BLaER1 (cell line): ENCODE results near the gene DHX36.

Source experiments
- H3K27ac ChIP-seq: shearing (Covaris generic); formaldehyde crosslinking; 2 replicates; pipeline ENCODE4 v1.8.1; 2022
- H3K27me3 ChIP-seq: shearing (Covaris generic); formaldehyde crosslinking; 2 replicates; pipeline ENCODE4 v1.8.1; 2022
- H3K36me3 ChIP-seq: shearing (Covaris generic); formaldehyde crosslinking; 2 replicates; pipeline ENCODE4 v1.8.1; 2022
- H3K4me1 ChIP-seq: shearing (Covaris generic); formaldehyde crosslinking; 2 replicates; pipeline ENCODE4 v1.8.1; 2022
- H3K4me2 ChIP-seq: shearing (Covaris generic); formaldehyde crosslinking; 2 replicates; pipeline ENCODE4 v1.8.1; 2022
- H3K4me3 ChIP-seq: shearing (Covaris generic); formaldehyde crosslinking; 2 replicates; pipeline ENCODE4 v1.8.1; 2022
- H3K9ac ChIP-seq: shearing (Covaris generic); formaldehyde crosslinking; 2 replicates; pipeline ENCODE4 v1.8.1; 2022
- H3K9me3 ChIP-seq: shearing (Covaris generic); formaldehyde crosslinking; 2 replicates; pipeline ENCODE4 v1.8.1; 2022
- H4K20me1 ChIP-seq: shearing (Covaris generic); formaldehyde crosslinking; 2 replicates; pipeline ENCODE4 v1.8.1; 2022
- Cebpa-rat ChIP-seq: shearing (Covaris generic); IDR thresholded peaks from 2 replicates; pipeline ENCODE4 v1.8.1; 2022

Gene DHX36

DNA sequence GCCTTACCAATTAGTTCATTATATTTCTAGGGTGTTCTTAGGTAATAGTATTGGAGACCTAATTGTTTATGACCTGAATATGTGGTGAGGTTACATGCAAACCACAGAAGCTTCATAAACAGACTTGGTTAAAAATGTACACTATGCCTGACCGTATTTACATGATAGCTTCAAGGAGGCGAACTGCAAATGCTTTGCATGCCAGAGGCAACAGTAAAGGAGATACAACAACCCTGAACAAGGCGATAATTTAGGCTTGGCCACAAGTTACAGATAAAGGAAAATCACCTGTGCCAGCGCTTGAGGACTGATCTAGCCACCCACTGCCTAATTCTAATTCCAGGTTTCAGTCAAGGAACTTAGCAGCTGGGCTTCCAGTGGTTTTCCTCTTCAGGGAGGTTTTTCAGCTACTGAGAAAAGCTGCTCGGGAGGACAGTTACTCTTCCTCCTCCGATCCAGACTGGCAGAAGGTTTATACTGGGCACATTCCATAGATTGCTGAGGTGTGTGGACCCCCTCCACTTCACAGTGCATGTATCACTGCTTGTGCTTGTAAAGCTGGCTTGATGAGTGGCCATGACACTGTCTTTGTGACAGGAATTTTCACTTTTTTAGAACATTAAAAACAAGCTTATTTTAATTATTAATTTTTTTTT, 95.6 kb downstream of the DHX36 start:
- H3K27me3 ChIP-seq = no peaks in the 10 kb centered on the region
- H3K27ac ChIP-seq = no peak overlapping the region
- no peaks in the 10 kb centered on the region for H4K20me1 ChIP-seq
- H3K4me1 ChIP-seq = peaks cover 15% of the 10 kb centered on the region
- H3K4me3 ChIP-seq = no peak overlapping the region
- H3K9me3 ChIP-seq = no peaks in the 10 kb centered on the region
- no peak overlapping the region for H3K4me2 ChIP-seq
- no peak for TF ChIP-seq Cebpa-rat
- H3K9ac ChIP-seq = no peak overlapping the region
- H3K36me3 ChIP-seq = no peaks in the 10 kb centered on the region

DNA sequence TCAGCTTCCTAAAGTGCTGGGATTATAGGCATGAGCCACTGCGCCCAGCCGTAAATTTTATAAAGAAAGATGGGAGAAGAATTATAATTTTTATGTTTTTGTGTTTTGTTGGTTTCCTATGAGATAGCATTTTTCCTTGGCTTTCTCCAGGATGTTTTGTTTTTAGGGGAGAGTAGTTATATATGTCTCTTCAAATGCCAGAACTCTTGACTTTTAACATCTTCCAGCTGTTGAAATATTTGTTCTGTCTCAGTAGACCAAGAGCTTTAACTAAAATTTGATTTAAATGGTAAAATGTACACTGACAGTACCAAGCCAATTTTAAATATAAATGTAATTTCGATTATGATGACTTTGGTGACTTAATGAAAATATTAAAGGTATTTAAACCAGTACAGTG, 96.8 kb downstream of the DHX36 start:
- TF ChIP-seq Cebpa-rat = no peak
- Histone ChIP-seq H3K36me3 (no peaks in the 10 kb centered on the region), H3K27ac (no peak overlapping the region), H3K4me2 (no peak overlapping the region), H3K9ac (no peak overlapping the region), H3K27me3 (no peaks in the 10 kb centered on the region), H4K20me1 (no peaks in the 10 kb centered on the region), H3K4me1 (peaks cover 15% of the 10 kb centered on the region), H3K4me3 (no peak overlapping the region), H3K9me3 (no peaks in the 10 kb centered on the region)

DNA sequence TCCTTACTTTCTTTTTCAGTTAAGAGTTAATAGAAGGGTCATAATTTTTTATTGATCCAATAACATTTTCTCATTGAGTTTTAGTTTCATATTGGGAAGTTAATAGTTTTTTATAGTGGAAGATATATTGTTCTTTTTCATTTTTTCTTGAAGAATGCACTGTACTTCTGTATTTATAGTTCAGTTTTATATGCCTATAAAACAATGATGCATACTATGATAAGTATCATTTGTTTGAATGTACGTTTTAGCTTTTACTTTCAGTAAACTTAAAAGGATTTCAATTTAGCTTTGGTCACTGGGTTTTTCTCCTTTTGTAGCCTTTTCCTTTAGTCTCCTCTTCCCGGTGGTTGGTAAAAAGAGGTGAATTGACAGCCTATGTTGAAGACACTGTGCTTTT, 98.8 kb downstream of the DHX36 start:
- H4K20me1 ChIP-seq = no peaks in the 10 kb centered on the region
- no peak overlapping the region for H3K27ac ChIP-seq
- no peak for TF ChIP-seq Cebpa-rat
- H3K9ac ChIP-seq = no peak overlapping the region
- H3K36me3 ChIP-seq = no peaks in the 10 kb centered on the region
- H3K4me2 ChIP-seq = no peak overlapping the region
- no peaks in the 10 kb centered on the region for H3K9me3 ChIP-seq
- H3K4me1 ChIP-seq = peaks cover 12% of the 10 kb centered on the region
- no peaks in the 10 kb centered on the region for H3K27me3 ChIP-seq
- H3K4me3 ChIP-seq = no peak overlapping the region

GRCh38 chr3:154224866-154225265, 99.4 kb downstream of the DHX36 start:
- Histone ChIP-seq H4K20me1 (no peaks in the 10 kb centered on the region), H3K4me2 (peak overlapping the region; percentile 30), H3K36me3 (no peaks in the 10 kb centered on the region), H3K9me3 (no peaks in the 10 kb centered on the region), H3K4me3 (no peak overlapping the region), H3K4me1 (peaks cover 9% of the 10 kb centered on the region), H3K27me3 (no peaks in the 10 kb centered on the region), H3K9ac (no peak overlapping the region), H3K27ac (no peak overlapping the region)
- TF ChIP-seq Cebpa-rat = peak; percentile 8; the same call in 1 of the 2 replicates

DNA sequence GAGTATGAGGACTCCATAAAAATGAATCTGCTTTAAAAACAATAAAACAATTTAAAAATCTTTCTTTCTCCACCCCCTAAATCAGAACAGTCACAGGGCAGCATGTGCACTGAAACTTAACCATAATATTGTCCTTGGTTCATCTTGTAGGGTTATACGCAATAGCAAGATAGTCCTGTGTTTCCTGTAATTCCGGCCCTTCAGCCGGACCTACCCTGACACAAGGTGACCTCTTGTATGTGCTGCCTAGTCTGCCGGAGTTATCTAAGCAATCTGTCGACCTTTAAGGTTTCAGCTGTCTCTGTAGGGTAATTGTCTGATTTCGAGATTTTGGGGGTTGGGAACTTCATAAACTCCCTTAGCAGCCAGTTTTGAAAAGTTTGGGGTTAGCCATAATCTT, 99.9 kb downstream of the DHX36 start:
- no peak overlapping the region for H3K4me3 ChIP-seq
- peak overlapping the region; percentile 30 for H3K4me2 ChIP-seq
- H3K27me3 ChIP-seq = no peaks in the 10 kb centered on the region
- H3K36me3 ChIP-seq = no peaks in the 10 kb centered on the region
- no peak overlapping the region for H3K27ac ChIP-seq
- H4K20me1 ChIP-seq = no peaks in the 10 kb centered on the region
- peaks cover 9% of the 10 kb centered on the region for H3K4me1 ChIP-seq
- no peaks in the 10 kb centered on the region for H3K9me3 ChIP-seq
- no peak for TF ChIP-seq Cebpa-rat
- no peak overlapping the region for H3K9ac ChIP-seq

GRCh38 chr3:154223519-154223918, 100.8 kb downstream of the DHX36 start:
- Histone ChIP-seq H3K27me3 (no peaks in the 10 kb centered on the region), H3K36me3 (no peaks in the 10 kb centered on the region), H4K20me1 (no peaks in the 10 kb centered on the region), H3K9me3 (no peaks in the 10 kb centered on the region), H3K9ac (no peak overlapping the region), H3K27ac (no peak overlapping the region), H3K4me3 (no peak overlapping the region), H3K4me2 (no peak overlapping the region), H3K4me1 (peaks cover 9% of the 10 kb centered on the region)
- TF ChIP-seq Cebpa-rat = no peak
